ENCODE results near the gene SNTG2. TPM values are rescaled to one million over a fixed set of nuclear protein-coding genes. Genes with fewer than 3 reads are reported as not detected.
A peak's percentile ranks its signal among the peaks of the same experiment; 100 is the strongest.

SNTG2 gene
- total RNA-seq, 2 experiments from 2014 or later = not detected

DNA sequence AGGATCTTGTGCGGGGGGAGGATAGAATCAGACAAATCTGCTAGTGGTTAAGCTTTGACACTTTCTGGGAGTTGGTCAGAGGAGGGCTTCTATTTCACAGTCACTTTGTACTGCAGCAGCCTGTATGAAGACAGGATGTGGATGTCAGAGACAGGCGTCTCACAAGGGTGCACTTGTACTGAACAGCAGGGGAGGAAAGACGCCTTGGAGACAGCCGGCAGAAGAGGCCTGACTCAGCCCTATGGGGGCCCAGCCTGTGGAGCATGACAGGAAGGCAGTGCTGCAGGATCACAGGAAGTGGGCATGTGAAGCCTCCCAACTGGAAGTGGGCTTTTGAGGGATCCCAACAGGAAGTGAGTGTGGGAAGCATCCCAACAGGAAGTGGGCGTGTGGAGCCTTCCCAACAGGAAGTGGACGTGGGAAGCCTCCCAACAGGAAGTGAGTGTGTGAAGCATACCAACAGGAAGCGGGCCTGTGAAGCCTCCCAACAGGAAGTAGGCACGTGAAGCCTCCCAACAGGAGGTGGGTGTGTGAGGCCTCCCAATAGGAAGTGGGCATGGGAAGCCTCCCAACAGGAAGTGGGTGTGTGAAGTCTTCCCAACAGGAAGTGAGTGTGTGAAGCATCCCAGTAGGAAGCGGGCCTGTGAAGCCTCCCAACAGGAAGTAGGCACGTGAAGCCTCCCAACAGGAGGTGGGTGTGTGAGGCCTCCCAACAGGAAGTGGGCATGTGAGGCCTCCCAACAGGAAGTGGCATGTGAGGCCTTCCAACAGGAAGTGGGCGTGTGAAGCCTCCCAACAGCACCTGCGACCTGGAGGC is 212.3 kb downstream of the SNTG2 start:
- Histone ChIP-seq H4K20me1 (ENCODE audit: insufficient read depth, low read length) (no peaks in the 10 kb centered on the region), H3K4me1 (ENCODE audit: insufficient read depth, low read length, poor library complexity, severe bottlenecking) (peaks cover 15% of the 10 kb centered on the region), H3K9me2 (ENCODE audit: insufficient read depth, low read length) (no peaks in the 10 kb centered on the region), H3K79me2 (ENCODE audit: insufficient read depth, low read depth, low read length) (no peaks in the 10 kb centered on the region), H3K4me2 (ENCODE audit: low read length) (peak overlapping the region; percentile 41), H3K36me3 (ENCODE audit: insufficient read depth, low read length) (0 out of 2 replicates have a peak, but pooled peaks cover 3% of the 10 kb centered on the region), H2AFZ (ENCODE audit: low read length) (peak overlapping the region; percentile 84), H3K27ac (ENCODE audit: low read depth, low read length, poor library complexity, severe bottlenecking) (peak overlapping the region; percentile 42), H3K4me3 (ENCODE audit: low read depth, low read length, poor library complexity, severe bottlenecking) (peak overlapping the region; percentile 24), H3K9me3 (ENCODE audit: low read length) (peaks cover 10% of the 10 kb centered on the region)
- TF ChIP-seq, protein P1, sequence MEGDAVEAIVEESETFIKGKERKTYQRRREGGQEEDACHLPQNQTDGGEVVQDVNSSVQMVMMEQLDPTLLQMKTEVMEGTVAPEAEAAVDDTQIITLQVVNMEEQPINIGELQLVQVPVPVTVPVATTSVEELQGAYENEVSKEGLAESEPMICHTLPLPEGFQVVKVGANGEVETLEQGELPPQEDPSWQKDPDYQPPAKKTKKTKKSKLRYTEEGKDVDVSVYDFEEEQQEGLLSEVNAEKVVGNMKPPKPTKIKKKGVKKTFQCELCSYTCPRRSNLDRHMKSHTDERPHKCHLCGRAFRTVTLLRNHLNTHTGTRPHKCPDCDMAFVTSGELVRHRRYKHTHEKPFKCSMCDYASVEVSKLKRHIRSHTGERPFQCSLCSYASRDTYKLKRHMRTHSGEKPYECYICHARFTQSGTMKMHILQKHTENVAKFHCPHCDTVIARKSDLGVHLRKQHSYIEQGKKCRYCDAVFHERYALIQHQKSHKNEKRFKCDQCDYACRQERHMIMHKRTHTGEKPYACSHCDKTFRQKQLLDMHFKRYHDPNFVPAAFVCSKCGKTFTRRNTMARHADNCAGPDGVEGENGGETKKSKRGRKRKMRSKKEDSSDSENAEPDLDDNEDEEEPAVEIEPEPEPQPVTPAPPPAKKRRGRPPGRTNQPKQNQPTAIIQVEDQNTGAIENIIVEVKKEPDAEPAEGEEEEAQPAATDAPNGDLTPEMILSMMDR (conservative IDR thresholded peaks at IDR 0.05; ENCODE audit: low read length) = no peak
- no peak for TF ChIP-seq EZH2phosphoT487 (IDR thresholded peaks at IDR 0.05; ENCODE audit: borderline replicate concordance, low read depth, low read length)
- peak; percentile 72 for DNase-seq (ENCODE audit: low spot score)
- BruUV-seq (replicated peaks) = no TSS peak
- intact Hi-C loops (cut with micrococcal nuclease; ENCODE audit: unreplicated experiment) = no loop called here
- POLR2A ChIA-PET = no interaction called here
- CTCF ChIA-PET (ENCODE audit: unreplicated experiment) = no interaction called here

DNA sequence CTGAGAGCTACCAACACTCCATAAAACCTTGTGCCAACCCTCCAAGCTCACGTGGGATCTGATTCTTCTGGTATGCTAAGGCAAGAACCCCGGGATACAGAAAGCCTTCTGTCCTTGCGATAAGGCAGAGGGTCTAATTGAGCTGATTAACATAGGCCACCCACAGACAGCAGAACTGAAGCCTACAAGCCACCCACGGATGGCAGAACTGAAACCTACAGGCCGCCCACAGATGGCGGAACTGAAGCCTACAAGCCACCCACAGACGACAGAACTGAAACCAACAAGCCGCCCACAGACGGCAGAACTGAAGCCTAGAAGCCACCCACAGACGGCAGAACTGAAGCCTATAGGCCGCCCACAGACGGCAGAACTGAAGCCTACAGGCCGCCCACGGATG is 216.3 kb downstream of the SNTG2 start:
- H3K9me3 ChIP-seq (ENCODE audit: low read length) = peaks cover 10% of the 10 kb centered on the region
- no peak overlapping the region for H3K27ac ChIP-seq (ENCODE audit: low read depth, low read length, poor library complexity, severe bottlenecking)
- H3K4me3 ChIP-seq (ENCODE audit: low read depth, low read length, poor library complexity, severe bottlenecking) = no peak overlapping the region
- TF ChIP-seq, protein P1 (conservative IDR thresholded peaks at IDR 0.05; ENCODE audit: low read length) = no peak
- TF ChIP-seq EZH2phosphoT487 (IDR thresholded peaks at IDR 0.05; ENCODE audit: borderline replicate concordance, low read depth, low read length) = no peak
- intact Hi-C loops (cut with micrococcal nuclease; ENCODE audit: unreplicated experiment) = no loop called here
- no peak overlapping the region for H3K4me2 ChIP-seq (ENCODE audit: low read length)
- 0 out of 2 replicates have a peak, but pooled peaks cover 3% of the 10 kb centered on the region for H3K36me3 ChIP-seq (ENCODE audit: insufficient read depth, low read length)
- ChIA-PET POLR2A (interaction anchor here (0.5 kb wide), 1 partner anchor 44 kb away, joined by 5 read pairs; no protein-coding TSS in a partner anchor), CTCF (ENCODE audit: unreplicated experiment) (no interaction called here)
- H3K9me2 ChIP-seq (ENCODE audit: insufficient read depth, low read length) = no peaks in the 10 kb centered on the region
- peaks cover 15% of the 10 kb centered on the region for H3K4me1 ChIP-seq (ENCODE audit: insufficient read depth, low read length, poor library complexity, severe bottlenecking)
- no peaks in the 10 kb centered on the region for H4K20me1 ChIP-seq (ENCODE audit: insufficient read depth, low read length)
- BruUV-seq (replicated peaks) = no TSS peak
- H2AFZ ChIP-seq (ENCODE audit: low read length) = no peak overlapping the region
- DNase-seq (ENCODE audit: low spot score) = no peak
- H3K79me2 ChIP-seq (ENCODE audit: insufficient read depth, low read depth, low read length) = no peaks in the 10 kb centered on the region

DNA sequence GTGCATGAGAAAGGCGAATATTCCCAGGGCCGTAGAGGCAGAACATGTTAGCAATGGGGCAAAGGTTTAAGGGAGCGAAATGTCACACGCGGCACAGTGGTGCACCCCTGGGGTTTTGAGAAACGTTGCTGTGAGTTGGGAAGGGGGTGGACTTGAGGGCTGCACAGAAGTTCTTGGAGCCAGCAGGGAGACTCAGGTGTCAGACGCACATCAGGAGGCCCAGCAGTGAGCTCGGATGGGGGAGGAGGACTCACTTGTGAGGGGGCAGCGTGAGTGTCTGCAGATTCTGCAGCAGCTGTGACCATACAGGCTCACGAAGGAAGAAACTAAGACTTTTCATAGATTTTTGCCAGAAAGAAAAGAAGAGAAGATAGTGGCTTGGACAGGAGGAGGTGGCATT is 218.2 kb downstream of the SNTG2 start:
- POLR2A ChIA-PET = no interaction called here
- Histone ChIP-seq H4K20me1 (ENCODE audit: insufficient read depth, low read length) (no peaks in the 10 kb centered on the region), H3K9me2 (ENCODE audit: insufficient read depth, low read length) (no peaks in the 10 kb centered on the region), H3K4me3 (ENCODE audit: low read depth, low read length, poor library complexity, severe bottlenecking) (no peak overlapping the region), H3K9me3 (ENCODE audit: low read length) (peaks cover under 1% of the 10 kb centered on the region; the same call in 1 of the 2 replicates), H3K4me2 (ENCODE audit: low read length) (no peak overlapping the region), H3K36me3 (ENCODE audit: insufficient read depth, low read length) (0 out of 2 replicates have a peak, but pooled peaks cover under 1% of the 10 kb centered on the region), H3K27ac (ENCODE audit: low read depth, low read length, poor library complexity, severe bottlenecking) (no peak overlapping the region), H2AFZ (ENCODE audit: low read length) (no peak overlapping the region), H3K4me1 (ENCODE audit: insufficient read depth, low read length, poor library complexity, severe bottlenecking) (peaks cover under 1% of the 10 kb centered on the region), H3K79me2 (ENCODE audit: insufficient read depth, low read depth, low read length) (no peaks in the 10 kb centered on the region)
- no peak for TF ChIP-seq EZH2phosphoT487 (IDR thresholded peaks at IDR 0.05; ENCODE audit: borderline replicate concordance, low read depth, low read length)
- no peak for DNase-seq (ENCODE audit: low spot score)
- CTCF ChIA-PET (ENCODE audit: unreplicated experiment) = no interaction called here
- no TSS peak for BruUV-seq (replicated peaks)
- intact Hi-C loops (cut with micrococcal nuclease; ENCODE audit: unreplicated experiment) = no loop called here
